IMR-90 (cell line): Measurements from ENCODE around the gene IMPG1. TPM values are rescaled to one million over a fixed set of nuclear protein-coding genes. Genes with fewer than 3 reads are reported as not detected.

Experiments used
- ATAC-seq: fragments of 200-7000 bp; cut with Tn5 transposase; 2 replicates; pipeline ENCODE4 v1.9.1; 2020; ENCODE audit warnings: low read depth, mild to moderate bottlenecking, moderate library complexity
- BruUV-seq: library from RNA; stranded (reverse); fragments of 400-500 nt; replicated peaks from 2 replicates; lab custom pipeline; 2021; lab: Mats Ljungman, UMichigan
- CTCF ChIA-PET: fragments of 300-600 bp; formaldehyde crosslinking; extraction: SDS; loops from one replicate; lab custom pipeline; 2021; ENCODE audit warnings: antibody characterized with exemption; lab: Yijun Ruan, JAX
- POLR2A ChIA-PET: fragments of 300-600 bp; sonication (Branson Sonifier 250); formaldehyde crosslinking; loops from one replicate; lab custom pipeline; 2022; ENCODE audit warnings: antibody characterized with exemption; ENCODE audit not compliant: unreplicated experiment; lab: Charles Lee
- DNase-seq: peaks from one replicate; pipeline ENCODE4 v3.0.0; 2013
- H2AFZ ChIP-seq: replicated peaks from 2 replicates; pipeline ENCODE3; 2013; ENCODE audit warnings: low read length, mild to moderate bottlenecking; ENCODE audit not compliant: poor library complexity
- H2AK5ac ChIP-seq: 2 replicates; pipeline ENCODE4 v1.6.1; 2013; ENCODE audit warnings: low read depth, low read length, inconsistent platforms
- H2AK9ac ChIP-seq: replicated peaks from 2 replicates; pipeline ENCODE3; 2013; ENCODE audit warnings: mild to moderate bottlenecking, low read depth, low read length, moderate library complexity; ENCODE audit not compliant: poor library complexity
- H2BK120ac ChIP-seq: 2 replicates; pipeline ENCODE4 v1.6.1; 2013; ENCODE audit warnings: low read depth, low read length, inconsistent platforms
- H2BK15ac ChIP-seq: 3 replicates; pipeline ENCODE4 v1.6.1; 2013; ENCODE audit warnings: low read depth, low read length, inconsistent platforms
- H2BK20ac ChIP-seq: 2 replicates; pipeline ENCODE4 v1.6.1; 2013; ENCODE audit warnings: low read depth, mild to moderate bottlenecking, inconsistent platforms, low read length, moderate library complexity
- H2BK5ac ChIP-seq: 2 replicates; pipeline ENCODE4 v1.6.1; 2013; ENCODE audit warnings: mild to moderate bottlenecking, low read depth, low read length, inconsistent platforms; ENCODE audit not compliant: poor library complexity, severe bottlenecking
- H3K14ac ChIP-seq: replicated peaks from 2 replicates; pipeline ENCODE4 v1.6.1; 2013; ENCODE audit warnings: low read depth, low read length, inconsistent platforms
- H3K18ac ChIP-seq: 2 replicates; pipeline ENCODE4 v1.6.1; 2013; ENCODE audit warnings: low read depth, low read length, control low read depth
- H3K23ac ChIP-seq: 2 replicates; pipeline ENCODE4 v1.6.1; 2013; ENCODE audit warnings: low read depth, low read length, inconsistent platforms
- H3K27ac ChIP-seq: 2 replicates; pipeline ENCODE4 v1.5.1; 2013; ENCODE audit warnings: mild to moderate bottlenecking, control low read depth, low read length; ENCODE audit not compliant: insufficient read depth
- H3K27me3 ChIP-seq: 2 replicates; pipeline ENCODE4 v1.6.1; 2013; ENCODE audit warnings: low read length; ENCODE audit not compliant: control insufficient read depth, insufficient read depth
- H3K36me3 ChIP-seq: 2 replicates; pipeline ENCODE4 v1.6.1; 2013; ENCODE audit warnings: low read length, mixed read lengths; ENCODE audit not compliant: control insufficient read depth, insufficient read depth
- H3K4ac ChIP-seq: 2 replicates; pipeline ENCODE4 v1.6.1; 2013; ENCODE audit warnings: low read depth, low read length, inconsistent platforms
- H3K4me1 ChIP-seq: 2 replicates; pipeline ENCODE4 v1.6.1; 2013; ENCODE audit warnings: low read length, mixed read lengths; ENCODE audit not compliant: control insufficient read depth, insufficient read depth
- H3K4me2 ChIP-seq: 2 replicates; pipeline ENCODE4 v1.6.1; 2013; ENCODE audit warnings: low read depth, mild to moderate bottlenecking, control low read depth, low read length, moderate library complexity
- H3K4me3 ChIP-seq: 2 replicates; pipeline ENCODE4 v1.5.1; 2013; ENCODE audit warnings: low read depth, mild to moderate bottlenecking, control low read depth, low read length, moderate library complexity; ENCODE audit not compliant: insufficient read depth
- H3K56ac ChIP-seq: 2 replicates; pipeline ENCODE4 v1.6.1; 2013; ENCODE audit warnings: low read length, inconsistent platforms; ENCODE audit not compliant: insufficient read depth; ENCODE audit errors: extremely low read depth
- H3K79me1 ChIP-seq, 2 experiments: 2 replicates each; pipeline ENCODE4 v1.6.1; 2013; ENCODE audit warnings: low read length in 2 of 2, inconsistent platforms in 1 of 2, low read depth in 1 of 2
- H3K9ac ChIP-seq: 2 replicates; pipeline ENCODE4 v1.6.1; 2013; ENCODE audit warnings: low read depth, low read length, control low read depth
- H3K9me1 ChIP-seq: 2 replicates; pipeline ENCODE4 v1.6.1; 2013; ENCODE audit warnings: low read length, inconsistent platforms; ENCODE audit not compliant: insufficient read depth
- H3K9me3 ChIP-seq: 2 replicates; pipeline ENCODE4 v1.6.1; 2013; ENCODE audit warnings: low read length; ENCODE audit not compliant: control insufficient read depth, insufficient read depth
- H4K20me1 ChIP-seq: 2 replicates; pipeline ENCODE4 v1.6.1; 2013; ENCODE audit warnings: low read length, inconsistent platforms; ENCODE audit not compliant: insufficient read depth
- H4K5ac ChIP-seq: 2 replicates; pipeline ENCODE4 v1.6.1; 2013; ENCODE audit warnings: mild to moderate bottlenecking, low read depth, low read length, control low read depth
- H4K8ac ChIP-seq, 2 experiments: 2 replicates each; pipeline ENCODE4 v1.6.1; 2013; ENCODE audit warnings: low read depth in 2 of 2, low read length in 2 of 2, control low read depth in 1 of 2, inconsistent platforms in 1 of 2
- H4K91ac ChIP-seq: 2 replicates; pipeline ENCODE4 v1.6.1; 2013; ENCODE audit warnings: low read depth, low read length, inconsistent platforms; ENCODE audit not compliant: insufficient read depth
- BHLHE40 ChIP-seq: fragments of 150-350 bp; IDR thresholded peaks from 2 replicates; pipeline ENCODE4 v1.6.1; 2016; ENCODE audit warnings: mild to moderate bottlenecking, low read depth, low read length
- CEBPB ChIP-seq: IDR thresholded peaks from 2 replicates; pipeline ENCODE4 v1.6.1; 2012; ENCODE audit warnings: low read depth, low read length, improper control_type of control experiment
- CHD1 ChIP-seq: IDR thresholded peaks from 2 replicates; pipeline ENCODE4 v1.6.1; 2012; ENCODE audit warnings: low read depth, low read length, improper control_type of control experiment
- CTCF ChIP-seq: conservative IDR thresholded peaks from 2 replicates; pipeline ENCODE4 v1.5.1; 2012; ENCODE audit warnings: mild to moderate bottlenecking, low read depth, low read length, improper control_type of control experiment
- ELK1 ChIP-seq: fragments of 150-350 bp; IDR thresholded peaks from 2 replicates; pipeline ENCODE4 v1.6.1; 2016; ENCODE audit warnings: low read depth, mild to moderate bottlenecking, low read length, moderate library complexity, borderline replicate concordance
- FOS ChIP-seq: fragments of 150-350 bp; IDR thresholded peaks from 2 replicates; pipeline ENCODE4 v1.6.1; 2016; ENCODE audit warnings: low read depth, low read length
- MAFK ChIP-seq: IDR thresholded peaks from 2 replicates; pipeline ENCODE4 v1.6.1; 2012; ENCODE audit warnings: low read depth, low read length, improper control_type of control experiment
- MAZ ChIP-seq: IDR thresholded peaks from 2 replicates; pipeline ENCODE4 v1.6.1; 2012; ENCODE audit warnings: low read depth, mild to moderate bottlenecking, low read length, improper control_type of control experiment, moderate library complexity, borderline replicate concordance
- MXI1 ChIP-seq: IDR thresholded peaks from 2 replicates; pipeline ENCODE4 v1.6.1; 2012; ENCODE audit warnings: low read depth, mild to moderate bottlenecking, low read length, moderate library complexity, borderline replicate concordance
- NFE2L2 ChIP-seq: fragments of 150-350 bp; IDR thresholded peaks from 2 replicates; pipeline ENCODE4 v1.6.1; 2016; ENCODE audit warnings: low read depth, mild to moderate bottlenecking, low read length
- POLR2A ChIP-seq: IDR thresholded peaks from 2 replicates; pipeline ENCODE4 v1.6.1; 2012; ENCODE audit warnings: mild to moderate bottlenecking, low read depth, low read length
- RAD21 ChIP-seq: IDR thresholded peaks from 2 replicates; pipeline ENCODE4 v1.6.1; 2012; ENCODE audit warnings: low read length, improper control_type of control experiment
- RCOR1 ChIP-seq: IDR thresholded peaks from 2 replicates; pipeline ENCODE4 v1.6.1; 2012; ENCODE audit warnings: mild to moderate bottlenecking, low read length, improper control_type of control experiment; ENCODE audit not compliant: insufficient replicate concordance
- RFX5 ChIP-seq: IDR thresholded peaks from 2 replicates; pipeline ENCODE4 v1.8.0; 2012; ENCODE audit warnings: low read depth, mild to moderate bottlenecking, low read length, moderate library complexity
- SMC3 ChIP-seq: fragments of 150-350 bp; IDR thresholded peaks from 2 replicates; pipeline ENCODE4 v1.6.1; 2016; ENCODE audit warnings: low read depth, mild to moderate bottlenecking, antibody characterized with exemption, low read length, moderate library complexity
- WGBS, 2 experiments: methylation state at CpG; one replicate each; pipeline versions ENCODE4 v1.1.5 to v1.1.7; 2013; ENCODE audit warnings: missing lambda C conversion rate in 2 of 2; ENCODE audit not compliant: insufficient read length in 1 of 2; ENCODE audit errors: extremely low coverage in 2 of 2; 5-methylcytosine and 5-hydroxymethylcytosine counted together
- dilution Hi-C: fragments of 300-500 bp; cut with HindIII; formaldehyde crosslinking; loops from one replicate; pipeline ENCODE4 v1.14.3; 2018; ENCODE audit warnings: low sequenced_read_pairs; ENCODE audit not compliant: unreplicated experiment
- in situ Hi-C: fragments of 300-500 bp; cut with MboI; formaldehyde crosslinking; loops from 3 replicates; pipeline ENCODE4 v1.14.3; 2019; ENCODE audit warnings: low sequenced_read_pairs, inconsistent platforms, mixed read lengths
- intact Hi-C: fragments of 100-400 bp; cut with micrococcal nuclease; formaldehyde crosslinking; loops from 2 replicates; pipeline ENCODE4 v1.10.0; 2022
- polyA plus RNA-seq, 3 experiments: library from polyadenylated mRNA; depleted of rRNA; stranded (reverse); fragments of >200 nt; gene quantifications; 2 replicates each; pipeline ENCODE4 v1.2.3, GENCODE V29; 2012; ENCODE audit warnings: low replicate concordance in 1 of 3
- total RNA-seq: library from RNA; depleted of rRNA; stranded (reverse); fragments of >200 nt; gene quantifications from 2 replicates; pipeline ENCODE4 v1.2.3, GENCODE V29; 2012
- TF ChIP-seq, protein P1 (sequence below): fragments of 150-350 bp; IDR thresholded peaks from 2 replicates; pipeline ENCODE4 v1.6.1; 2017; ENCODE audit warnings: mild to moderate bottlenecking, antibody characterized with exemption, low read length, low read depth

IMPG1 gene
- total and polyA plus RNA-seq, 2 of the 4 experiments (the other 2 are of a cell fraction): not detected

- H2BK5ac ChIP-seq: no peak overlapping the region
- in situ Hi-C loops: no loop called here
- H3K9me1 ChIP-seq: no peaks in the 10 kb centered on the region
- POLR2A ChIA-PET: no interaction called here
- H3K4me2 ChIP-seq: no peak overlapping the region
- no peak overlapping the region for H3K14ac ChIP-seq
- H3K27me3 ChIP-seq: 0 out of 2 replicates have a peak, but pooled peaks cover 1% of the 10 kb centered on the region
- no peak overlapping the region for H3K9ac ChIP-seq
- no peak overlapping the region for H3K56ac ChIP-seq
- H3K27ac ChIP-seq: no peak overlapping the region
- no peak overlapping the region for H2BK15ac ChIP-seq
- H2AK5ac ChIP-seq: no peak overlapping the region
- H3K4me3 ChIP-seq: no peak overlapping the region
- no peak overlapping the region for H3K23ac ChIP-seq
- DNase-seq (no peak), ATAC-seq (no peak)
- H4K20me1 ChIP-seq: no peaks in the 10 kb centered on the region
- H4K5ac ChIP-seq: no peak overlapping the region
- TF ChIP-seq CTCF: no peak
- TF ChIP-seq, protein P1, sequence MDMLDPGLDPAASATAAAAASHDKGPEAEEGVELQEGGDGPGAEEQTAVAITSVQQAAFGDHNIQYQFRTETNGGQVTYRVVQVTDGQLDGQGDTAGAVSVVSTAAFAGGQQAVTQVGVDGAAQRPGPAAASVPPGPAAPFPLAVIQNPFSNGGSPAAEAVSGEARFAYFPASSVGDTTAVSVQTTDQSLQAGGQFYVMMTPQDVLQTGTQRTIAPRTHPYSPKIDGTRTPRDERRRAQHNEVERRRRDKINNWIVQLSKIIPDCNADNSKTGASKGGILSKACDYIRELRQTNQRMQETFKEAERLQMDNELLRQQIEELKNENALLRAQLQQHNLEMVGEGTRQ: no peak
- TF ChIP-seq CEBPB: no peak
- no peak for TF ChIP-seq ELK1
- TF ChIP-seq NFE2L2: no peak
- no peak for TF ChIP-seq POLR2A
- no peak for TF ChIP-seq FOS
- no peak for TF ChIP-seq MAFK
- no peak for TF ChIP-seq MXI1
- no peak for TF ChIP-seq RCOR1
- TF ChIP-seq BHLHE40: no peak
- TF ChIP-seq SMC3: no peak
- no peak for TF ChIP-seq RFX5
- TF ChIP-seq MAZ: no peak
- no peak for TF ChIP-seq CHD1
- no peak for TF ChIP-seq RAD21
- H2AK9ac ChIP-seq: no peak overlapping the region
- H3K4me1 ChIP-seq: no peaks in the 10 kb centered on the region
- no peak overlapping the region for H4K91ac ChIP-seq
- H2AFZ ChIP-seq: no peak overlapping the region
- CTCF ChIA-PET: no interaction called here
- H4K8ac ChIP-seq: no peak overlapping the region
- no TSS peak for BruUV-seq
- no peak overlapping the region for H2BK120ac ChIP-seq
- intact Hi-C loops: no loop called here
- no peak overlapping the region for H3K4ac ChIP-seq
- dilution Hi-C loops: no loop called here
- H3K9me3 ChIP-seq: no peaks in the 10 kb centered on the region
- no peaks in the 10 kb centered on the region for H3K36me3 ChIP-seq
- WGBS, 2 experiments: no CpG with 5 or more reads among the region's 3 CpGs
- H2BK20ac ChIP-seq: no peak overlapping the region
- no peaks in the 10 kb centered on the region for H3K79me1 ChIP-seq
- no peak overlapping the region for H3K18ac ChIP-seq
Observed at GRCh38 chr6:75952128-75952527, 120.3 kb downstream of the IMPG1 start.
